ENCODE measurements around the gene SLC35F4. TPM values are rescaled to one million over a fixed set of nuclear protein-coding genes. Genes with fewer than 3 reads are reported as not detected.

Gene SLC35F4
- total RNA-seq, 1 donor from 2014 or later = not detected

DNA sequence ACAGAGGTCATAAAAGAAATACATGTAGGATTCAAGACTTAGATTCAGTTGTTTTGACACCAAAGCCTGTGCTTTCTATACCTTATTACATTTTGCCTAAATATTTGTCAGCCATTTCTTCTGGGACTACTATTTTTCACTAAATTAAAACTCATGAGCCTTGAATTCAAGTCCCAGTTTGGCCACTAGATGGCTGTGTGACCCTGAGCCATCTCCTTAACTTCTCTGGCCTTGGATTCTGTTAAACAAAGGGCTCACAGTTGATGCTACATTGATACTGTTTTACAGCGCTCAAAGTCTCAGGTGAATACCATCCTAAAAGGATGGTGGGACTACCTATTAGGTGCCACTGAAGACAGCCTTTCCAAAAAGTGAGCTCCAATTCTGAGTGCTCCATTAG, 332.7 kb downstream of the SLC35F4 start:
- no peak for DNase-seq (ENCODE audit: low spot score)

DNA sequence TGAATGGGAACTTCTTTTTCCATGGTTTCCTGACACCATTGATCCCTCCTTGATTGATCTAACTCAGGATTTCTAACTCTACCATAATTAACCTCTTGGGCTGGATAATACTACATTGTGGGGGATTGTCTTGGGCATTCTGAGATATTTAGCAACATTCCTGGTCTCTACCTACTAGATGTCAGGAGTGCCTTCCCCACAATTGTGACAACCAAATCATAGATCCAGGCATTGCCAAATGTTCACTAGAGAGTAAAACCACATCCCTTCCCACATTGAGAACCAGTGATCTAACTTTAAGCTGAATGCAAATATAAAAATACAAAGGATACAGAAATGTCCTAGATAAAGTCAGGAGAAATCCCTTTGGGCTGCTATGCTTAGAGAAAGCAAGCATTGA, 335.3 kb downstream of the SLC35F4 start:
- no peak for DNase-seq (ENCODE audit: low spot score)

DNA sequence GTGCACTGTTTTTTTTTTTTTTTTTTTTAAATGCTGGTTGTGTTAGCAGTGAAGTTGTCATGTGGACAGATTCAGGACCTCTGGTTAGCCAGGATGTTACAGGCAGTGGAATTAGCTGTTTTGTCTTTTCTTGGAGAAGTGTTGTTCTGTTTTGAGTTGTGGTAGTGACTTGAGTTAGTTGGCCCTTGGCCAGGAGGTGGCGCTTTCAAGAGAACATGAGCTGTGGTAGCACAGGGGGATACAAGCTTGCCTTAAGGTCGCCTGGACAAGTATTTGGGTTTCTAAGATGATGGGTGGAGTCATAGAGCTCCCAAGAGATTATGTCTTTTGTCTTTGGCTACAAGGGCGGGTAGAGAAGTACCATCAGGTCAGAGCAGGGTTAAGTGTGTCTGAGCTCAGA, 338.9 kb downstream of the SLC35F4 start:
- no peak for DNase-seq (ENCODE audit: low spot score)

DNA sequence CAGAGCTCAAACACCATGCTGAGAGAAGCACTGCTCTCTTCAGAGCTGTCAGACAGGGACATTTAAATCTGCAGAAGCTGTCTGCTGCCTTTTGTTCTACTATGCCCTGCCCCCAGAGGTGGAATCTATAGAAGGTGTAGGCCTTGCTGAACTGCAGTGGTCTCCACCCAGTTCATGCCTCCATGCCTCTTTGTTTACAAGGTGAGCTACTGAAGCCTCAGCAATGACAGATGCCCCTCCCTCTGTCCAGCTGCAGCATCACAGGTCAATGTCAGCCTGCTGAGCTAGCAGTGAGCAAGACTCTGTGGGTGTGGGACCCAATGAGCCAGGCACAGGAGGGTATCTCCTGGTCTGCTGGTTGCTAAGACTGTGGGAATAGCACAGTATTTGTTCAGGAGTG, 346.8 kb downstream of the SLC35F4 start:
- no peak for DNase-seq (ENCODE audit: low spot score)
